GM21447 (cell line): Measurements from ENCODE around the gene TNKS1BP1.

Experiments
- ATAC-seq: cut with Tn5 transposase; IDR thresholded peaks from one replicate; pipeline ENCODE4 v1.9.1; 2021; ENCODE audit not compliant: unreplicated experiment

Gene TNKS1BP1

DNA sequence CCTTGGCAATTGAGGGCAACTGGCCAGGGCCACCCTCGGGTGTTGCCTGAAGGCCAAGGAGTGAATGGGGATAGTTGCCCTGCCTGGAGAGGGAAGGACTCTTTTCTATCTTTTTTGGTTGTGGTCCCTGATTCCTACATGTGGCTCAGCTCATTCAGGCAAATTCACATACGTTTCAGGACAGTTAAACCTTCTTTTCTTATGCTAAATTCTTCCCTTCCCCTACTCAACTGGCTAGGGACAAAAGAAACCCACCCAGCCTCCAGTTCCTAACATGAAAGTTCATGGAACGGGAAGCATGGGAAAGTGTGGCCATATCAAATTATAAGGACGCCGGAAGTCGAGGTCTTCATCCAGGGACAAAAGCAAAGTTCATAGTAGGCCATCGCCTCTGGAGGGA, 61.4 kb downstream of the TNKS1BP1 start:
- no peak for ATAC-seq

DNA sequence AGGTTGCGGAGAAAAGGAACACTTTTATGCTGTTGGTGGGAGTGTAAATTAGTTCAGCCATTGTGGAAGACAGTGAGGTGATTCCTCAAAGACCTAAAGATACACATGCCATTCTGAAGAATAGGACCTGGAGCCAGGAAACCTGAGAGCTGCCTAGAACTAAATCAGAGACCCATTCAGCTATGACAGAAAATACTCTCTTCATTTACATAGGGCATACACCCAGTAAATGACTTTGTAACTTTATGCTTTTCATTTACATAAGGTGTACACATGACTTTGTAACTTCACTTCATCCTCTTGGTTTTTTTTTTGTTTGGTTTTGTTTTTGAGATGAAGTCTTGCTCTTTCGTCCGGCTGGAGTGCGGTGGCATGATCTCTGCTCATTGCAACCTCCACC, 62.6 kb downstream of the TNKS1BP1 start:
- no peak for ATAC-seq

DNA sequence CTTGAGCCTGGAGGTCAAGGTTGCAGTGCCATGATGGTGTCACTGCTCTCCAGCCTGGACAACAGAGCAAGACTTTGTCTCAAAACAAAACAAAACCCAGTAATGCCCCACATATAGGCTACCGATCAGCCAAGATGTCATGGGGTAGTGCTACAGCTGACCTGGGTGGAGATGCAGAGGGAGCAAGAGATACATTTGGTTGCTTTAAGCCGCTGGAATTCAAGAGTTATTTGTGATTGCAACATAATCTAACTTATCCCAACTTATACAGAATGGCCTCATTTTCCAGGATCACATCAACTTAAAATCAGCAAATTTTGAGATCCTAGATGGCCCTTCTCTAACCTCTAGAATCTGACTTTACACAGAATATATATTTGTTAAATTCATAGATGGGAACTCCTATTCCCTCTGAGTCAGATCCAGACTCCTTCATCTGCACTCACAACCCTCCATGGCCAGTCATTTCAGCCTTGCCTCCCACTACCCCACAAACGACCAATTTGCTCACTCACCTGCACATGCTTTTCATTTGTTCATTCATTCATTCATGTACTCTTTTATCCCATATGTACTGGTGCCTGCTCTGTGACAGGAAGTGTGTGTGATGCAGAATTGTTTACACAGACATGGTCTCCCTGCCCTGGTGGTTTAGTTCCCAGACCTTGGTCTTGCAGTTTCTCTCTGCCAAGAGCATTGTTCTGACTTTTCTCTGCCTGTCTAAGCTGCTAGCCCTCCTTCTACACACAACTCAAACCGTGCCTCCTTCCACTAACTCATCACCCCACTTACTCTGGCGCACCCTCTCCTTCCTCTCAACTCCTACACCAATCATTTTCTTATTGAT, 63.6 kb downstream of the TNKS1BP1 start:
- ATAC-seq = no peak

DNA sequence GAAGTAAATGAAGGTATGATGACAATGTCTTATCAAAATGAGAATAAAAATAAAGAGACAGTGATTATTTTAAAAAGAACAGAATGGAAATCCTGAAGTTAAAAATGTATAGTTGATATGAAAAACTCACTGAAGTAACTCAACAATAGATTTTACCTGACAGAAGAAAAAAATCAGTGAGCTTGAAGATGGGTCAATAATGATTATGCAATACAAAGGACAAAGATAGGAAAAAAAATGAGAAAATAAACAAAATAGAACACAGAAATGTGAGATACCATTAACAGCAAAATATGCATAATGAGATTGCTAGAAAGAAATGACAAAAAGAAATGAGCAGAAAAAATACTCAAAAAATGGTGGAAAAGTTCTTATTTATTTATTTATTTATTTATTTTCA, 68.6 kb downstream of the TNKS1BP1 start:
- no peak for ATAC-seq

DNA sequence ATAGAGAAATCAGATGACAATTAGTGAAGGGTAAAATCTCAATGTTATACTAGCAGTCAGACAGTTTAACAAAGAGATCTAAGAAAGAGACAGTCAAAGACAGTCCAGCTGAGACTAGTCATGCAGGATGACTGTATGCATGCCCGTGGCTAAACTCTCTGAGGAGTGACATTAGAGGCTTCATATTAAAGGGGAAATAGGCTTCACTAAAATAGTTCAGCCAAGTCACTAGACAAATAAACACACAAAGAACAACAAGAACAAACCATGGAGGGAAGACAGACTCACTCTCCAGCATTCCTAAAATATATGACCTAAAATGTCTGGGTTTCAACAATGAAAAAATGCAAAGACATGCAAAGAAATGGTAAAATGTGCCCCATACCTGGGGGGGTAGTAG, 69.1 kb downstream of the TNKS1BP1 start:
- ATAC-seq = no peak

DNA sequence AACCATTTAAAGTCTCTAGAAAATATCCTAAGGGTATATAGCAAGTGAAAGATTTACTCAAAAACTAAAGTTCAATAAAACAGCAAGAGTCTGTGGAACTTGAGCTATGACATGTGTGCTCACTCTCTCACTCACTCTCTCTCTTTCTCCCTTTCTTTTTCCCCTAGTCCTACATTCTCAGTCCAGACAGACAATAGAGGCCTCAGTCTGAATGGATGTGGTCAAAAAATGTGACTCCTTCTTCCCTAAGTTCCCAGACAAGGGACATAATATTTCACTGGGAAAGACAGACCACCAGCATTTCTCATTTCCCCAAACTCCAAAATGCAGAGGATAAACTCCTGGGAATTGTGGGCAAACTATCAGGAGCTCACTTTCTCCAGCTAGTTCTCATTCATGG, 70.1 kb downstream of the TNKS1BP1 start:
- ATAC-seq = no peak

DNA sequence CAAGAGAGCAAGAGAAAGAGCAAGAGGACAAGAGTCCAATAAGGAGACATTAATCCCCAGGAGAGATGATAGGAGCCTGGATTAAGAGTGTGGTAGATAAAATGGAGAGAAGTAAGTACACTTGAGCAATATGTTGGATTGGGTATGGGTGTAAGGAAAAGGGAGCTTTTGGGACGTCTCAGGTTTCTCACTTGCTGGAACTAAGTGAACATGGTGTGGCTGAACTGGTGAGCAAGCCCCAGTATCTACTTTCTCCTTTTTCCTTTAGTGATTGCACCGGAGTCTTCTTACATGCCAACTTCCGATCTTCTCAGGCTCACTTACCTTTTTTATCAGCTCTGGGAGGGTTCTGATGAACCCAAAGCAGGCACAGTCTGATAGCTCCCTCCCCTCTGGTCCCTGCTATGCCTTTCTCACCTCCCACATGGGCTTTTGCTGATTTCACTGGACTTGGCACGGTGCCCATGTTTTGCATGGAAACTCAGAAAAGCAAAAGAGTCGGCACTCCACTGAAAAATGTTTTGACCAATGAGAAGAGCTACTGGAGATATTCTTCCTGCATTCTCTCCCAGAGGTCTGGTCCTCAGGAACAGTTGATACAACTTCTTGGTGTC, 73.2 kb downstream of the TNKS1BP1 start:
- no peak for ATAC-seq

DNA sequence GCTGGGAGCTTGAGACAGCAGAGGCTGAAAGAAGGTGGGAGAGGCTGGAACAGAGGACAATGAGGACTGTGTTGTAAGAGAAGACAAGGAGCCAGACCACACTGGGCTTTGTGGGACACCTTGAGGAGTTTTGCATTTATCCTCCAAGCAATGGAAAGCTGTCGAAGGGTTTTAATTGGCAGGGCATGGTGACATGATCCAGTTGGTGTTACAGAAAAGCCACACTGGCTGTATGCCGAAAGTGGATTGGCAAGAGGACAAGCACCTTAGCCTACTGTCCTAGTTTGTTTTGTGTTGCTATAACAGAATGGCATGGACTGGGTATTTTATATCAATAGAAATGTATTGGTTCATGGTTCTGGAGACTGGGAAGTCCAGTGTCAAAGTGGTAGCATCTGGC, 73.7 kb downstream of the TNKS1BP1 start:
- ATAC-seq = no peak
